ENCODE data around the gene CAPN15. TPM values are rescaled to one million over a fixed set of nuclear protein-coding genes. Genes with fewer than 3 reads are reported as not detected.
"Not testable (repeated sequence)": the region's sequence is repeated elsewhere in the genome, so short reads cannot be mapped to it uniquely, and the experiment has no call there.

Gene CAPN15
- total RNA-seq, 4 donors from 2014 or later, result 24.9 to 44.7 (median 43.3) TPM

GRCh38 chr16:593807-594206, 66.3 kb downstream of the CAPN15 start:
- DNase-seq (ENCODE audit: extremely low spot score), result no peak
- no peak overlapping the region for H3K27ac ChIP-seq (replicated peaks in 1 of 4)
- H3K9me3 ChIP-seq, result no peaks in the 10 kb centered on the region
- TF ChIP-seq POLR2A (IDR thresholded peaks at IDR 0.05; ENCODE audit: low read depth) (no peak), EP300 (IDR thresholded peaks at IDR 0.05) (no peak), CTCF (IDR thresholded peaks at IDR 0.05) (no peak), POLR2AphosphoS5 (IDR thresholded peaks at IDR 0.05) (no peak)
- H3K36me3 ChIP-seq, result peaks cover 0 to 32% (median 16%) of the 10 kb centered on the region in 4 donors
- WGBS, result 84% methylated on average over 9 of the region's 16 CpGs
- no peaks in the 10 kb centered on the region for H3K27me3 ChIP-seq
- H3K4me1 ChIP-seq, result peaks cover 11 to 47% (median 32%) of the 10 kb centered on the region in 4 donors
- H3K4me3 ChIP-seq, result no peak overlapping the region
- intact Hi-C loops (cut with DNase I), result no loop called here

- Histone ChIP-seq H3K4me3 (no peak overlapping the region), H3K4me1 (peaks cover 11 to 47% (median 32%) of the 10 kb centered on the region in 4 donors), H3K27ac (replicated peaks in 1 of 4) (no peak overlapping the region), H3K9me3 (no peaks in the 10 kb centered on the region), H3K27me3 (no peaks in the 10 kb centered on the region), H3K36me3 (peaks cover 0 to 42% (median 23%) of the 10 kb centered on the region in 4 donors)
- intact Hi-C loops (cut with DNase I), result no loop called here
- no peak for DNase-seq (ENCODE audit: extremely low spot score)
- WGBS, result 83% methylated on average over 12 of the region's 18 CpGs
- TF ChIP-seq POLR2A (IDR thresholded peaks at IDR 0.05; ENCODE audit: low read depth) (no peak), EP300 (IDR thresholded peaks at IDR 0.05) (no peak), CTCF (IDR thresholded peaks at IDR 0.05) (no peak), POLR2AphosphoS5 (IDR thresholded peaks at IDR 0.05) (no peak)
These were observed 67.6 kb downstream of the CAPN15 start for GRCh38 chr16:595094-595528.

- H3K4me3 ChIP-seq, result no peak overlapping the region
- whole genome bisulfite sequencing, result 92% methylated on average over 33 of the region's 34 CpGs
- DNase-seq (ENCODE audit: extremely low spot score), result no peak
- intact Hi-C loops (cut with DNase I), result no loop called here
- no peaks in the 10 kb centered on the region for H3K27me3 ChIP-seq
- H3K9me3 ChIP-seq, result no peaks in the 10 kb centered on the region
- no peak overlapping the region for H3K27ac ChIP-seq (replicated peaks in 1 of 4)
- H3K4me1 ChIP-seq, result peaks cover 3 to 38% (median 24%) of the 10 kb centered on the region in 4 donors
- peaks cover 0 to 51% (median 25%) of the 10 kb centered on the region in 4 donors for H3K36me3 ChIP-seq
- TF ChIP-seq EP300 (IDR thresholded peaks at IDR 0.05) (no peak), POLR2AphosphoS5 (IDR thresholded peaks at IDR 0.05) (no peak), POLR2A (IDR thresholded peaks at IDR 0.05; ENCODE audit: low read depth) (no peak), CTCF (IDR thresholded peaks at IDR 0.05) (no peak)
These were observed 68.6 kb downstream of the CAPN15 start for GRCh38 chr16:595942-596735.

GRCh38 chr16:596736-597060, 69.2 kb downstream of the CAPN15 start:
- no peak for TF ChIP-seq POLR2AphosphoS5 (IDR thresholded peaks at IDR 0.05)
- no peak for TF ChIP-seq CTCF (IDR thresholded peaks at IDR 0.05)
- TF ChIP-seq EP300 (IDR thresholded peaks at IDR 0.05), result no peak
- no peak for TF ChIP-seq POLR2A (IDR thresholded peaks at IDR 0.05; ENCODE audit: low read depth)
- H3K9me3 ChIP-seq, result no peaks in the 10 kb centered on the region
- 93% methylated on average over 12 of the region's 12 CpGs for WGBS
- DNase-seq (ENCODE audit: extremely low spot score), result no peak
- H3K36me3 ChIP-seq, result peaks cover 0 to 51% (median 26%) of the 10 kb centered on the region in 4 donors
- no peak overlapping the region for H3K27ac ChIP-seq (replicated peaks in 1 of 4)
- no peak overlapping the region for H3K4me3 ChIP-seq
- peaks cover 0 to 33% (median 19%) of the 10 kb centered on the region in 4 donors for H3K4me1 ChIP-seq
- intact Hi-C loops (cut with DNase I), result no loop called here
- no peaks in the 10 kb centered on the region for H3K27me3 ChIP-seq

GRCh38 chr16:597655-598054, 70.1 kb downstream of the CAPN15 start:
- H3K4me3 ChIP-seq; DNase-seq (ENCODE audit: extremely low spot score); H3K27ac ChIP-seq (replicated peaks in 1 of 4); H3K9me3 ChIP-seq; intact Hi-C loops (cut with DNase I); H3K27me3 ChIP-seq: not testable (repeated sequence)
- H3K4me1 ChIP-seq, result peaks cover 0 to 23% (median 9%) of the 10 kb centered on the region in 4 donors
- WGBS, result 93% methylated on average over 7 of the region's 7 CpGs
- H3K36me3 ChIP-seq, result peaks cover 0 to 48% (median 26%) of the 10 kb centered on the region in 4 donors

Data from esophagus muscularis mucosa (tissue), 4 donors.